ENCODE results near the gene MACROD2. TPM values are rescaled to one million over a fixed set of nuclear protein-coding genes. Genes with fewer than 3 reads are reported as not detected.

The MACROD2 gene
- total and polyA plus RNA-seq, 2 of the 4 experiments (the other 2 are of a cell fraction): not detected

GRCh38 chr20:15042723-15043122 lies 1047.4 kb downstream of the MACROD2 start:
- H2BK20ac ChIP-seq (ENCODE audit: low read depth, low read length): no peak overlapping the region
- no peak overlapping the region for H2BK15ac ChIP-seq (ENCODE audit: low read depth, low read length)
- peaks cover 4% of the 10 kb centered on the region for H3K9me3 ChIP-seq (ENCODE audit: control insufficient read depth, insufficient read depth, low read length)
- H3K56ac ChIP-seq (ENCODE audit: extremely low read depth, insufficient read depth, low read length): no peak overlapping the region
- H4K20me1 ChIP-seq (ENCODE audit: insufficient read depth, low read length): no peaks in the 10 kb centered on the region
- no peak overlapping the region for H3K14ac ChIP-seq (replicated peaks; ENCODE audit: low read depth, low read length)
- DNase-seq: no peak
- H3K4me1 ChIP-seq (ENCODE audit: control insufficient read depth, insufficient read depth, low read length): no peaks in the 10 kb centered on the region
- H4K91ac ChIP-seq (ENCODE audit: insufficient read depth, low read depth, low read length): no peak overlapping the region
- H3K27me3 ChIP-seq (ENCODE audit: control insufficient read depth, insufficient read depth, low read length): no peaks in the 10 kb centered on the region
- no TSS peak for BruUV-seq (replicated peaks)
- H2BK5ac ChIP-seq (ENCODE audit: low read depth, low read length, poor library complexity, severe bottlenecking): no peak overlapping the region
- H3K4me3 ChIP-seq (ENCODE audit: insufficient read depth, low read depth, low read length): no peak overlapping the region
- H3K4me2 ChIP-seq (ENCODE audit: low read depth, low read length): no peak overlapping the region
- H3K9me1 ChIP-seq (ENCODE audit: insufficient read depth, low read length): no peaks in the 10 kb centered on the region
- H3K9ac ChIP-seq (ENCODE audit: low read depth, low read length): no peak overlapping the region
- H2AFZ ChIP-seq (replicated peaks; ENCODE audit: low read length, poor library complexity): no peak overlapping the region
- CTCF ChIA-PET: no interaction called here
- TF ChIP-seq MAFK (IDR thresholded peaks at IDR 0.05; ENCODE audit: low read depth, low read length) (0 out of 2 replicates have a peak, but pooled peaks have one; percentile 30), USF2 (IDR thresholded peaks at IDR 0.05; ENCODE audit: low read depth, low read length) (no peak), CEBPB (IDR thresholded peaks at IDR 0.05; ENCODE audit: low read depth, low read length) (no peak)
- H4K5ac ChIP-seq (ENCODE audit: low read depth, low read length): no peak overlapping the region
- POLR2A ChIA-PET (ENCODE audit: unreplicated experiment): no interaction called here
- no peak overlapping the region for H2AK5ac ChIP-seq (ENCODE audit: low read depth, low read length)
- intact Hi-C loops (cut with micrococcal nuclease): no loop called here
- H2BK120ac ChIP-seq (ENCODE audit: low read depth, low read length): no peak overlapping the region
- in situ Hi-C loops (cut with MboI; ENCODE audit: low sequenced_read_pairs): no loop called here
- no peak for ATAC-seq (ENCODE audit: low read depth)
- H4K8ac ChIP-seq (ENCODE audit: low read depth in 2 of 2, low read length in 2 of 2): no peak overlapping the region
- no peak overlapping the region for H3K18ac ChIP-seq (ENCODE audit: low read depth, low read length)
- no peaks in the 10 kb centered on the region for H3K36me3 ChIP-seq (ENCODE audit: control insufficient read depth, insufficient read depth, low read length)
- dilution Hi-C loops (cut with HindIII; ENCODE audit: low sequenced_read_pairs, unreplicated experiment): no loop called here
- no peak overlapping the region for H3K27ac ChIP-seq (ENCODE audit: insufficient read depth, low read length)
- no peak overlapping the region for H3K23ac ChIP-seq (ENCODE audit: low read depth, low read length)
- no peak overlapping the region for H3K4ac ChIP-seq (ENCODE audit: low read depth, low read length)
- H3K79me1 ChIP-seq (ENCODE audit: low read depth in 1 of 2, low read length in 2 of 2): no peaks in the 10 kb centered on the region
- no peak overlapping the region for H2AK9ac ChIP-seq (replicated peaks; ENCODE audit: low read depth, low read length, poor library complexity)
- no CpG with 5 or more reads among the region's 1 CpG for WGBS, 2 experiments (ENCODE audit: extremely low coverage in 2 of 2, insufficient read length in 1 of 2)

Measured in IMR-90 (cell line).